GM08714 (cell line): ENCODE data around the gene TCF4.

Source experiments
- H3K4me3 ChIP-seq: fragments of 200-500 bp; sonication (Bioruptor generic); 2 replicates; pipeline ENCODE4 v1.5.1; 2014; ENCODE audit warnings: mild to moderate bottlenecking, low read length, inconsistent platforms
- ZNF274 ChIP-seq: IDR thresholded peaks from 2 replicates; pipeline ENCODE4 v1.6.1; 2012; ENCODE audit warnings: mild to moderate bottlenecking, low read depth, low read length

TCF4 gene

DNA sequence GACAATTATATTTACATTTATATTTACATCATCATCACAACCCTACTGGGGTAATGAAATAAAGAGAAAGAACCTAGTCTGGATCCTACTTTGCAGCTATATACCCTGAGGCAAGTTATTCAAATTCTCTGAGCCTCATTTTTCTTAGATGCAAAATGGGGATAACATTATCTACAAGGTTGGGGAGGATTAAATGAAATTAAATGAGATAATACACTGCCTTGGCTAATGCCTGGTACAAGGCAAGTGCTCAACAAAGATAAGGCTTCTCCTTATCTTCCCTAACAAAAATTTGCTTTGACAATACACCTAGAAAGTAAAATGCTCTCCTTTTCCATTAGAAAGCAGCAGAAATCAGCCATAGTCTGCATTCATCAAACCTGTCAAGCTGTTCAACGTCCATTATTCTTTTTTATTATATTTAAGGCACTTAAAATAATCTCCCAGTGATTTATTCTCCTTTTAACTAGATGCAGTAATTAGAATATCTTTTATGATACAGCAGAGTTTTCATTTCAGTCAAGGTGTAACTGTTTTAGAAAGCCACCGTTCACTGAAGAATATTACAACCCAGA, 44.8 kb downstream of the TCF4 start:
- no peak for TF ChIP-seq ZNF274
- H3K4me3 ChIP-seq: no peak overlapping the region

DNA sequence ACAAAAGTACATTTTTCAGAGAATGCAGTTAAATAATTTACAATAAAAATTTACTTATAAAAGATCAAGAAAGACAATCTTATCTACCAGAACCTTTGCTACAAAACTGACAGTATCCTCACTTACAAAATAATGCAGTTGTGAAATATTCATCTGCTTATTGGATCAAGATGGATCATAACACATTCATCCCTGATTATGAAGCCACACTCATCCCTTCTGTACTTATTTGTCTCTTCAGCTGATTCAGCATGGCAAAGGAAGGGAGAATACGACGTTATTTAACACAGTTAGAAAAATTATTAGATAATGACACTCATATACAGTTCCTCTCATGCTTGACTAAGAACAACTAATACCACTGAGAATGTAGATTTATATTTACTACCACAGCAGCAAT, 46.4 kb downstream of the TCF4 start:
- no peak for TF ChIP-seq ZNF274

DNA sequence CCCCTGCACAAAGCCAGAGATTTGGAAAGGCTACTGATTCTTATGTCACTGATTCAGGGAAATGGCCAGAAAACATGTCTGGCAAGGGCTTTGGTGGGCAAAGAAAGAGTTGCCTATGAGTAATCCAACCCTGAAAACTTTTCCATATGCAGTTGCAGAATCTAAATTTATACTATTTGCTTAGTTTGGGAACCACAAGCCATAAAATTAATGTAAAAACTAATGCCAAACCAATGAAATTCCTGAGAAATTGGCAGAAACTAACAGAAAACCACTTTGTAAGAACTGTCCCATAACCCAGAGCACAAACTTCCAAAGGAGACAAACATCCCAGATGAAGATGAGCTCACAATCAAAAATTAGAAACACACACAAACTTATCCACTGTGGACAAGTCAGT, 48.8 kb downstream of the TCF4 start:
- no peak for TF ChIP-seq ZNF274

More for the DNA sequence above, 46.4 kb downstream of the TCF4 start:
- H3K4me3 ChIP-seq: no peak overlapping the region

DNA sequence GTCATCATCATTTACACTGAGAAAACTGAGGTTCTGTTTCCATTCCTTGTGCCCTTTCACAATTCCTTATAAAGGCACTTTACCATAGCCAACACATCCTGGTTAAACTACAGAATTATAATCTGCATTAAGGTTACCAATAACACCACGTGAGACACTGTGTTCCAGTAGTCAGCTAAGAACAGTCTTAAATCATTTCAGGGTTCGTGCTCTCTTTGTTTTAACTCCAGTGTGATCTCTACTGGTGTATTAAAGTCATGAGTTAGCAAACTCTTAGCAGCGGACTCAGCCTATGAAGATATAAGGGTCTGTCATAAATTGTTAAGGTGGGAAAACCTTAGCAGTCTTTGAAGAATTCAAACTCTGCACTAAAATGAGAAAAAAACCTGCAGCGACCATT, 53.0 kb downstream of the TCF4 start:
- H3K4me3 ChIP-seq: no peak overlapping the region
- TF ChIP-seq ZNF274: no peak

More for the DNA sequence above, 48.8 kb downstream of the TCF4 start:
- H3K4me3 ChIP-seq: no peak overlapping the region

DNA sequence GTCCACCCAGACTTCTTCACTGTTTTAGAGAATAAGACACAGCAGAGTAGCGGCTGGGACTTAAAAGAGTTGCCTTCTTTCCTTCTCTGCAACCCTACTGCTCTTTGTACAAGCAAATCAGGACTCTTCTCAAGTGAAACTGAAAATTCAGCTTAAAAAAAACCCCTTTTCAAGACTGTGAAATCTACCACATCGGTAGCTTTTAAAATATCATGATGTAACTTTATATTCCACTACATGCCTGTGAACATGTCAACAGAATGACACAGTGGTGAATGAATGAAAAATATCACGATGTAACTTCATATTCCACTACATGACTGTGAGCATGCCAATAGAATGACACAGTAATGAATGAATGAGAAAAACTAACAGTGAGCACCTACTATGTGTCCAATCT, 53.4 kb downstream of the TCF4 start:
- H3K4me3 ChIP-seq: no peak overlapping the region
- TF ChIP-seq ZNF274: no peak

DNA sequence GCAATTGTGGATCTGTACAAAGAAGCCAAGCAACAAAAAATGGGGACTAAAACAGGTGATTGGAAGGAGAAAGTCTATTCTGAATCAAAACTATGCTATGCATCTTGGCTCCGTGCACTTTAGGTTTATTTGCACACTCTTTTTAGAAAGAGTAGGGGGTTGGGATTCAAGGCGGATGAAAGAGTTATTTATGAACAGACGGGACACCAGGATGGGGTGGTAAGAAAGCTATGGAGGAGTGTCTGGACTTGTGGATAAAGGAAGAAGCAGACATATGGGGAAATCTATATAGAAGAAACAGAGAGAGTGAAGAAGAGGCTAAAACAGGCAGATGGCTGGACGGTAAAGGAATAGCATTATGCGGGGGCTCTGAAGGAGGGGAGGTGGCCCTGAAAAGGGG, 57.8 kb downstream of the TCF4 start:
- no peak overlapping the region for H3K4me3 ChIP-seq
- TF ChIP-seq ZNF274: no peak

DNA sequence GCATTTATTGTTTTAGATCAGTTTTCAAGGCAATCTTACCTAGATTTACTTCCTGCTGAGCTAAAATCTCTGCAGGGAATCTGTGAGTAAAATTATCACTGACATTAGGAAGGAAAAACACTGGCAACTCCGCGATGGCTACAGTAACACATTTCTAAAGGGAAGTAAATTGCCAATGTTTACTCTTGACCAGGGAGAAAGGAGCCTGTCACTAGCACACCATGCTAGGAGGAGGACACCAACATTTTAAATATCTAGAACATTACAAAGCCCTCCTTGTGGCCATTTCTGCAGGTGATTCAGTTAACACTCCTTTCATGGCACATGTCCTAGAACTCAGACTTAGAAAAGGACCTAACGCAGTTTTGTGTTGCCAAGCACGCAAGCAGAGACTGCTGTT, 58.4 kb downstream of the TCF4 start:
- H3K4me3 ChIP-seq: no peak overlapping the region
- no peak for TF ChIP-seq ZNF274

DNA sequence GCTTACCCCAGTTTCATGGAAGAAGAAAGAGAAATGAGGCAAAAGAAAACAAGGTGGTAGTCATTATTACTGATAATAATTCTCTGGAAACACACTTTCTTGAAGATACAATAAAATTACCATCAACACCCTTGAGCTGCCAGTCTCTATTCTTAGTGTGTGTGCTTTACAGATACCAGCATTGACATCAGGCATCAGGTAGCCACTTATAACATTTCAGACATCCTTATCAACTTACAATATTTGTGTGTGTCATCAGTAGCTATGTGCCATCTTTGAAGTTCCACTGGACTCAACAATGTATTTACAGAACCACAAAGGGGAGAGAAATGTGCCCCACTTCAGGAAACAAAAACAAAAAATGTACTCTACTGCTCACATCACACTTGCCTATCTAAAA, 62.1 kb downstream of the TCF4 start:
- no peak for TF ChIP-seq ZNF274
- no peak overlapping the region for H3K4me3 ChIP-seq

DNA sequence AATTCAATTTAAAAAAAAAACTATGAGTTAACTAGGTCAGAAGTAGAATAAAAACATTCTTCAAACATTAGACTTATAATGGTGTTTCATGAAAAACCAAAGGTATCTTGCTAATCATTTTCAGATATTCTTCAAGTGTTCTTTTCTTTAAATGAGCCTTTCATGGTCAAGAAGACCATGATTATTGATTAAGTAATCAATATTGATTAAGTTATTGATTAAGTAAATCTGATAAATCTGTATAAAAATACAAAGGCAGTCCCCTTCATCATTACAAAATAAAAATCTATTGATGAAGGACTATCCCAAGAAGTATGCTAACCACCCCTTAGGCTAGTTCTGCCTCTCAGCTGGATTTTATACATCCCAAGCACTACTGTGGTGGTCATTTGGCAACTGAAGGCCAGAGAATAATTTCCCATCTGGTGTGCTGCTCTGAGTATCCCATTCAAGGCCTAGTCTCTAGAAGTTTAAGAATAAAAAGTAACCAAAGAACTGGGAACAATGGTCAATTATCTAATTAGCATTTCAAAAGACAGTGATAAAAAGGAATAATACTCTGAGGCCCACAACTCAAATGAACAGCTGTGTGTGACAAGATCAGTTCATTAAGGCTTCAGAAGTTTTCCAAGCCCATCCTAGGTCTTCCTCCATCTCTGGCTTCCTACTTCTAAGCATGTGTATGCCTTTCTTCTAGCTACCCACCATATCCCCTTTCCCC, 63.5 kb downstream of the TCF4 start:
- no peak overlapping the region for H3K4me3 ChIP-seq

DNA sequence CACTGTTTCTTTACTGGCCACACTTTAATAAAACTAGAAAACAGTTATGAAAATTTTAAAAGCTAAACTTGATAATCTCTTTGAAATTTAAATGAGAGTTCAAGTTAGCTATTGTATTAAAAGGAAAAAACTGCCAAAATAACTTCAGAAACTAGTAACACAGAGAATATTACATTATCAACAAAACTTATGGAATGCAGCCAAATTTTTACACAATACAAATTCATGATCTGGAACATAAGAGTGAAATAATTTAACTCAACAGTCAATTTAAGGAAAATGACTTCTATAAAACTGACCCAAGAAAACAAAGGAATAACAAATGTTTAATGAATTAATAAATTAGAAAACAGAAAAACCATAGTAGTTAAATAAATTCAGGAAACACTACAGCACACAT, 65.0 kb downstream of the TCF4 start:
- no peak for TF ChIP-seq ZNF274

More for the DNA sequence above, 63.5 kb downstream of the TCF4 start:
- TF ChIP-seq ZNF274: no peak

DNA sequence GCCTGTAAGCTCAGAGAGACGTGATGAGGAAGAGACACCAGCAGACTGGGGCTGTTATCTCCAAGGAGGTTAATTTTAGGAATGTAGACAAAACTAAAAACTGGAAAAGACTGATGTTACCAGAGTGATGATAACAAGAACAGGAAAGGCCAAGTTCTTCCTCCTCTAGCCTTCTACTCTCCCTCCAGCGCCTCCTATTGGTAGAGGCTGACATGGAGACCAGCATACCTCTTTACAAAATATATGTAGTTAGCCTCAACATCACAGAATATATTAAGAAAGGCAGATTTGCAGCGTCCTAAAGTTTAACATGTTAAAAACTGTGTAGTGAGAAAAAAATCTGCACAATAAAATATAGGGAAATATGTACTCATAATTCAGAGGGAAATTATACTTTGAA, 66.0 kb downstream of the TCF4 start:
- no peak overlapping the region for H3K4me3 ChIP-seq
- TF ChIP-seq ZNF274: no peak

More for the DNA sequence above, 65.0 kb downstream of the TCF4 start:
- H3K4me3 ChIP-seq: no peak overlapping the region

DNA sequence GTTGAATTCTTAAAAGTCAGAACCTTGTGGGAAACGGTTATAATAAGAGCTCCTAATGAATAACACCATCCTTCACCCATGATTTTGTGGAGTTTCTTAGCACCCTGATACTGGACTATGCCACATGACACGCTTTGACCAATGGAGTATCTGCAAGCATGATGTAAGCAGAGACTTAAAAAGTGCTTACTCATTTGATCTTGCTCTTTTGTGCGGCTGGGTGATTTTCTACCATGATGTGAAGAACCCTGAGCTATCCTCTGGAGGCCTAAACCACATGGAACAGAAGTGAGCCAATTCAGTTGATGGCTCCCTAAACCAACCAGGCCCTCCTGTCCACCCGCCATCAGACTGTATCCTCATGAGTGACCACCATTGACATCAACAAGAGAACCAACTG, 70.9 kb downstream of the TCF4 start:
- no peak for TF ChIP-seq ZNF274
- no peak overlapping the region for H3K4me3 ChIP-seq

DNA sequence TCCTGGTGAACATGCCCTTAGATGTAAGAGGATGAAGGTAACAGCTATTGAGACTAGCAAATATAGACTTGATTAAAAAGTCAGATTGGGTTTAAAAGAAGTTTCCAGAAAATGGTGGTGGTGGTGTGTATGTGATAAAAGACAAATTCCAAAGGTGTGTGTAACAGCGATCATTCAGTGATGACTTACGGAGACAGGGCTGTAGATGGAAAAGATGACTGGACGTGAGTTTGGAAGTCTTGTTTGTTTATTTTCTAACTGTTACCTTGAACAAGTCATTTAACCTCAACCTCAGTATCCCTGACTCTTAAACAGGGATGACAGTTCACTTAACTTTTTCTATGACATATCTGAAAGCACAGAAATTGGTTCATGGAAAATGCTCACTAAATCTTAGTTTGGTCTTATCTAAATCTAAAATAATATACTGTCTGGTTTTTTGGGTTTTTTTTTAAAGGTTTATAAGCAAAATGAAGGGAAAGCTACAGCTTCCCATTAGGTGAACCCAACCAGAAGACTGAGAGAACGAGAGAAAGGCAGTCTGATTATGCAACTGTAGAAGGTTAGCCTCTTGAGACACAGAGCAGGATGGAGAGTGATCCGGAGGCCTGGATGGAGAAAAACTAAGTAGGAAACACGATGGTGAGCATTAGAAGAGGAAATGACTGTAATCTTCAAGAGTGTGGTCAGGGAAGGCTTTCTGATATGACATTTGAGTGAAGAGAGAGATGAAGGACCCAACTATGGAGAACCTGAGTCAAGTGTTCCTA, 71.9 kb downstream of the TCF4 start:
- no peak for TF ChIP-seq ZNF274
- H3K4me3 ChIP-seq: no peak overlapping the region

DNA sequence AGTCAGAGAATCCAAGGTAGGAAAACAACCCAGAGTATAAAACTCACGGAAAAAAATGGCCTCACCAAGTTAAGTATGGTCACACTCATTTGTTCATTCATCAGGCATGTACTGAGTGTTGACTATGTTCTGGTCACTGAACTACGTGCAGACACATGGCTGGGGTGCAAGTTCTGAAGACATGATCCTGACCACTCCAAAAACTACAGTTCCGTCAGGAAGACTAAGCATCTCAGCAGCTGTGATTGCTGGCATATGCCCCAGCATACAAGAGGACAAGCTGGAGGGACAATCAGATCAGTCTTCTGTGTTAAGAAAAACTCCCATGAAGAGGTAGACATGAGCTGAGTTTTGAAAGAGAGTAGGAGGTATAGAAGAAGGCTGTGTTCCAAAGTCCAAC, 72.8 kb downstream of the TCF4 start:
- TF ChIP-seq ZNF274: no peak
- H3K4me3 ChIP-seq: no peak overlapping the region

DNA sequence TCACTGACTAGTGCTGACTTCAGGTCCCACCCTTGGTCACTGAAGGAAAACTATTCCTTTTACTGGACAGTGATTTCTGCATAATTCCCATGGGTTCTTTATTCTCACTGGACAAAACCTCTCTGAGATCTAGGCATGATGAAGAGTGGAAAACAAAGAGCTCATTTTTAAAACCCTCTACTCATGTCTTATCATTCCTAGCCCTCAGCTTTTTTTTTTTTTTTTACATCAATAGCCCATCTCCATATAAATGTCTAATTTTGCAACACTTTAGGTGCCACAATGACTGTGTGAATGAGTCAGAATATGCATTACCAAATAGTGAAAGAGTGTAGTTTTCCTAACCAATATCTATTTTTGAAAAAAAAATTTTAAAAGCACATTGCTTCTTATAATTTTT, 74.8 kb downstream of the TCF4 start:
- TF ChIP-seq ZNF274: no peak
- H3K4me3 ChIP-seq: no peak overlapping the region
